ENCODE measurements around the gene MTCH1. TPM values are rescaled to one million over a fixed set of nuclear protein-coding genes. Genes with fewer than 3 reads are reported as not detected.

MTCH1 gene
- total RNA-seq, 1 donor from 2014 or later, result 163 TPM

DNA sequence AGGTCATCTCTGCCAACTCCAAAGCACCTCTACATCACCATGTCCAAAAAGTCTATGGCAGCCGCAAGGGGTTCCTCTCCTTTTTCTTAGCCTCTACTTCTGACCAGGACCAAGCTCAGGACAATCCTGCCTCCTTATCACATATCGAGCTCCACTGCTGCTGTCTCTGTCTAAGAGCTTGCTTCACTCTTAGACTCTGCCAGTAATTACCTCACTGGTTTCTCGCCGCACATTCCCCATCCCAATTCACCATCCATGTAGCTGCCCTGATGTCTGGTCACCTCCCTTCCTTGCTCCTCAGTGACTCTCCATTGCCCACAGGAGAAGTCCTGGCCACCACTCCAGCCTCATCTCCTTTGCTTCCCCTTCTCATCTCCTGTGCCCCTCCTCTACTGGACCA, 55.5 kb downstream of the MTCH1 start:
- no peak for DNase-seq (ENCODE audit: extremely low spot score, unreplicated experiment)
- H3K9me3 Mint-ChIP-seq, result peaks cover 3% of the 10 kb centered on the region
- no peaks in the 10 kb centered on the region for H3K36me3 Mint-ChIP-seq
- H3K27ac Mint-ChIP-seq, result no peak overlapping the region
- H3K4me3 Mint-ChIP-seq, result no peak overlapping the region
- H3K27me3 Mint-ChIP-seq, result no peaks in the 10 kb centered on the region
- TF ChIP-seq, protein P1, sequence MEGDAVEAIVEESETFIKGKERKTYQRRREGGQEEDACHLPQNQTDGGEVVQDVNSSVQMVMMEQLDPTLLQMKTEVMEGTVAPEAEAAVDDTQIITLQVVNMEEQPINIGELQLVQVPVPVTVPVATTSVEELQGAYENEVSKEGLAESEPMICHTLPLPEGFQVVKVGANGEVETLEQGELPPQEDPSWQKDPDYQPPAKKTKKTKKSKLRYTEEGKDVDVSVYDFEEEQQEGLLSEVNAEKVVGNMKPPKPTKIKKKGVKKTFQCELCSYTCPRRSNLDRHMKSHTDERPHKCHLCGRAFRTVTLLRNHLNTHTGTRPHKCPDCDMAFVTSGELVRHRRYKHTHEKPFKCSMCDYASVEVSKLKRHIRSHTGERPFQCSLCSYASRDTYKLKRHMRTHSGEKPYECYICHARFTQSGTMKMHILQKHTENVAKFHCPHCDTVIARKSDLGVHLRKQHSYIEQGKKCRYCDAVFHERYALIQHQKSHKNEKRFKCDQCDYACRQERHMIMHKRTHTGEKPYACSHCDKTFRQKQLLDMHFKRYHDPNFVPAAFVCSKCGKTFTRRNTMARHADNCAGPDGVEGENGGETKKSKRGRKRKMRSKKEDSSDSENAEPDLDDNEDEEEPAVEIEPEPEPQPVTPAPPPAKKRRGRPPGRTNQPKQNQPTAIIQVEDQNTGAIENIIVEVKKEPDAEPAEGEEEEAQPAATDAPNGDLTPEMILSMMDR (conservative IDR thresholded peaks at IDR 0.05), result no peak
- H3K4me1 Mint-ChIP-seq (ENCODE audit: unreplicated experiment), result peaks cover 21% of the 10 kb centered on the region

DNA sequence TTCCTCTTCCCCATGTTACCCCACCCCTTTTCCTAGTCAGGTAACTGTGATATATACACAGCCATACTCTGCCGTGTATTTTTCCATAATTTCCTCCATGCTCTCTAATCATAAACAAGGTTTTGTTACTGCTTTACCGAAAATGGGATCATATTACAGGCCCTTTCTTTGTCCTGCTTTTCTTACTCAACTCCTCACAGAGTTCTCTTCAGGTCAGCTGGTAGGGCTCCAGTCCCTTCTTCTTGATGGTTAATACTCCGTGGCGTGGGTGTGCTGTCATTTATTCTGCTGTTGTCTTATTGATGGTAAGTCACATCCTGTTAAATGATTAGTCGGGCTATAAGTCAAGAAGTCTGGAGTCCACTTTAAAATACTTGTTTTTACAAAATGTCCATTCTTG, 56.4 kb downstream of the MTCH1 start:
- TF ChIP-seq, protein P1 (conservative IDR thresholded peaks at IDR 0.05), result no peak
- Mint-ChIP-seq H3K27ac (peak overlapping the region; percentile 8), H3K36me3 (peaks cover 1% of the 10 kb centered on the region), H3K4me3 (peak overlapping the region; percentile 15), H3K4me1 (ENCODE audit: unreplicated experiment) (peaks cover 21% of the 10 kb centered on the region), H3K9me3 (peaks cover 3% of the 10 kb centered on the region), H3K27me3 (no peaks in the 10 kb centered on the region)
- no peak for DNase-seq (ENCODE audit: extremely low spot score, unreplicated experiment)

DNA sequence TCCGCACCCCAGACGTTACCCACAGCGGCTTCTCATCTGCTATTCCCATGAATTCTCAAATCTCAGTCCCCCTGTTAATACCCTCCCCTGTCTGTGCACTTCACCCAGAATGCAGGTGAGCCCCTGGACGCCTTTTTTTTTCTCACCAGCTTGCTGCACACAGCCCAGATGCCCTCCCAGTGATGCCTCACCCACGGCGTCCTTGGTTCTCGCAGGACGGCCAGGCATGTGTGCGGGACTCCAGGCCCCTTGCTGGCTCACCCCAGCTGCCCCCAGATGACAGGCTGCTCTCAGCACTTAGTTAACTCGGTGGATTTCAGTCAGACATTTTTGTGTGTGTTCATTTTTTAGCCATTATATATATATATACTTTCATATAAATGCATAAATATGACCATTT, 56.8 kb downstream of the MTCH1 start:
- H3K27ac Mint-ChIP-seq, result peak overlapping the region; percentile 24
- H3K4me1 Mint-ChIP-seq (ENCODE audit: unreplicated experiment), result peaks cover 21% of the 10 kb centered on the region

DNA sequence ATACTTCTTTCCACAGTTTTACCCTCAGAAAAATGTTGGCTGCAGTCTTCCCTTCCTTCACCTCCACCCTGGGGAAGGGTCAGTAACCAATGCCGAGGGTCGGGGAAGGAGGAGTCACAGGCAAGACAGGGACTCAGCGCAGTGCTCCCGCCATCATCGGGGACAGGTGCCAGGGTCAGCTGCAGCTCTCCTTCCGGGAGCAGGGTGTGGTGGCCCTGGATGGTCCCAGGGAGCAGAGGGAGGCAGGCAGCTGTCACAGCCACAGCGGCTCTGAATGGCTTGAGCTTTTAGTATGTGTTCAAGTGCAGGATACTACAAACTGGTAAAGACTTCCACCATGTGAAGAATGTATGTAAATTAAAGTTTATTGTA, 57.5 kb downstream of the MTCH1 start:
- Mint-ChIP-seq H3K27ac (no peak overlapping the region), H3K36me3 (peaks cover 8% of the 10 kb centered on the region), H3K9me3 (peaks cover 3% of the 10 kb centered on the region), H3K4me1 (ENCODE audit: unreplicated experiment) (peaks cover 21% of the 10 kb centered on the region), H3K27me3 (no peaks in the 10 kb centered on the region), H3K4me3 (no peak overlapping the region)
- TF ChIP-seq, protein P1 (conservative IDR thresholded peaks at IDR 0.05), result no peak
- no peak for DNase-seq (ENCODE audit: extremely low spot score, unreplicated experiment)

More for the DNA sequence above, 56.8 kb downstream of the MTCH1 start:
- H3K9me3 Mint-ChIP-seq, result peaks cover 3% of the 10 kb centered on the region
- H3K36me3 Mint-ChIP-seq, result peaks cover 6% of the 10 kb centered on the region
- TF ChIP-seq, protein P1 (conservative IDR thresholded peaks at IDR 0.05), result no peak
- no peaks in the 10 kb centered on the region for H3K27me3 Mint-ChIP-seq
- no peak for DNase-seq (ENCODE audit: extremely low spot score, unreplicated experiment)
- H3K4me3 Mint-ChIP-seq, result no peak overlapping the region

DNA sequence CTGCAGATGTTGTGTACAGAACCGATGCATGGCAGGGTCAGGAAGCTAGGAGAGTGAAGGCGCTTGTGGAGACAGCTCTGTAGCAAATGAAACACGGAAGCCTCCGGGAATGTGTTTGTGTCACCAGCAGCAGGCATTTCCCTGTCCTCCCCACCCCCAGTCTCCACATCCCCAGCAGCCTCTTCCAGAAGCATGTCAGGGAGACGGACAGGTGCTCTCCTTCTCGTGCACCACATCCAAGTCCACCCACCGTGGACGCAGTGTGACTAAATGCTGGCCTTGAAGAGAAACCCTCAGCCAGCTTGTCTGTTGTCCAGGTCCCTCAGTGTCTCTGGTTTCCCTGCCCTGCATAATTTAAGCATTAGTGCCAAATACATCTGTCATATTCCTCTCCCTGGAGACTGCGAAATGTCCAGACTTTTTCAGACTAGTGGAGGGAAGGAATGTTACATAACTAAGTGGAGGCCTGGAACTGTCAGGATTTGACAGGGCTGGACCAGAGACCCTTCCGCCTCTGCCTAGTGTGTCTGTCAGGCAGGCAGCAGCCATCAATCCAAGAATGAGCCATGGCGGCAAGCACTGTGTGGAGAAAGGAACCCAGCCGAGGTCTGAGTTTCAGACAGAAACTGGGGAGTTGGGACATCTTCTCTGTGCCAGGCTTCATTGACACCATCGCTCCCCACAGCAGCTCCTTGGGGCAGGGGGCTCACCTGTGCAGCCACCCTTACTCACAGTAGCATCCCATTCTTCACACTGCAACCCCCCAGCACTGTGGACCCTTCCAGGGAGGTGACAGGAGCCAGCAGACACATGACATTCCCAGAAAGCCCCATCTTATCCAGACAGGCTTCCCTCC, 58.1 kb downstream of the MTCH1 start:
- peaks cover 2% of the 10 kb centered on the region for H3K9me3 Mint-ChIP-seq
- H3K27ac Mint-ChIP-seq, result peak overlapping the region; percentile 78
- H3K4me1 Mint-ChIP-seq (ENCODE audit: unreplicated experiment), result peaks cover 21% of the 10 kb centered on the region
- DNase-seq (ENCODE audit: extremely low spot score, unreplicated experiment), result no peak
- H3K36me3 Mint-ChIP-seq, result peaks cover 8% of the 10 kb centered on the region
- TF ChIP-seq, protein P1 (conservative IDR thresholded peaks at IDR 0.05), result no peak
- no peaks in the 10 kb centered on the region for H3K27me3 Mint-ChIP-seq
- no peak overlapping the region for H3K4me3 Mint-ChIP-seq
